Measurements from ENCODE around the gene COL1A1.

COL1A1 gene

GRCh38 chr17:50184064-50184463 is 17.4 kb downstream of the COL1A1 start:
- POLR2A ChIA-PET = interaction anchor here (5.2 to 44.9 kb wide), 4 partner anchors 12 to 106 kb away, joined by 31 to 2316 read pairs (median 784); partner anchors contain the start of genes COL1A1 and TMEM92
- CTCF ChIA-PET = no interaction called here
- peak; percentile 24 for TF ChIP-seq CTCF (IDR thresholded peaks at IDR 0.05; ENCODE audit: insufficient read depth, low read length, missing control alignments)

GRCh38 chr17:50183421-50183994 is 17.9 kb downstream of the COL1A1 start:
- no peak for DNase-seq (ENCODE audit: low read depth, low spot score)
- no peak for TF ChIP-seq CTCF (IDR thresholded peaks at IDR 0.05; ENCODE audit: insufficient read depth, low read length, missing control alignments)
- POLR2A ChIA-PET = interaction anchor here (0.6 to 44.9 kb wide), 8 partner anchors 10 to 107 kb away, joined by 3 to 2316 read pairs (median 88); partner anchors contain the start of genes COL1A1, PDK2 and TMEM92
- CTCF ChIA-PET = interaction anchor here (1.0 to 2.8 kb wide), 3 partner anchors 85 to 90 kb away, joined by 3 to 18 read pairs (median 4); partner anchors contain the start of gene TMEM92
- no peak overlapping the region for H3K4me3 ChIP-seq (ENCODE audit: low read depth, low read length)

More at GRCh38 chr17:50184064-50184463, 17.4 kb downstream of the COL1A1 start:
- no peak overlapping the region; the same call in 1 of the 2 replicates for H3K4me3 ChIP-seq (ENCODE audit: low read depth, low read length)
- DNase-seq (ENCODE audit: low read depth, low spot score) = no peak

- DNase-seq (ENCODE audit: low read depth, low spot score) = no peak
- ChIA-PET POLR2A (interaction anchor here (0.6 to 44.9 kb wide), 6 partner anchors 10 to 107 kb away, joined by 3 to 2316 read pairs (median 83); partner anchors contain the start of genes COL1A1, PDK2 and TMEM92), CTCF (interaction anchor here (0.7 to 2.8 kb wide), 4 partner anchors 80 to 90 kb away, joined by 3 to 18 read pairs (median 4); partner anchors contain the start of gene TMEM92)
- no peak overlapping the region for H3K4me3 ChIP-seq (ENCODE audit: low read depth, low read length)
- TF ChIP-seq CTCF (IDR thresholded peaks at IDR 0.05; ENCODE audit: insufficient read depth, low read length, missing control alignments) = no peak
Observed at GRCh38 chr17:50182783-50183420, 18.5 kb downstream of the COL1A1 start.

GRCh38 chr17:50181591-50182560 is 19.6 kb downstream of the COL1A1 start:
- ChIA-PET POLR2A (interaction anchor here (0.7 to 44.9 kb wide), 9 partner anchors 8 to 116 kb away, joined by 3 to 2316 read pairs (median 9); partner anchors contain the start of genes COL1A1 and TMEM92), CTCF (interaction anchor here (0.6 to 2.8 kb wide), 8 partner anchors 12 to 115 kb away, joined by 3 to 18 read pairs (median 3); partner anchors contain the start of genes COL1A1 and TMEM92)
- no peak overlapping the region for H3K4me3 ChIP-seq (ENCODE audit: low read depth, low read length)
- no peak for DNase-seq (ENCODE audit: low read depth, low spot score)
- no peak for TF ChIP-seq CTCF (IDR thresholded peaks at IDR 0.05; ENCODE audit: insufficient read depth, low read length, missing control alignments)

- DNase-seq (ENCODE audit: low read depth, low spot score) = no peak
- H3K4me3 ChIP-seq (ENCODE audit: low read depth, low read length) = no peak overlapping the region
- ChIA-PET CTCF (interaction anchor here (0.6 to 2.8 kb wide), 7 partner anchors 11 to 116 kb away, joined by 3 to 18 read pairs (median 3); partner anchors contain the start of genes COL1A1 and TMEM92), POLR2A (interaction anchor here (0.7 to 44.9 kb wide), 9 partner anchors 12 to 117 kb away, joined by 3 to 2316 read pairs (median 9); partner anchors contain the start of genes COL1A1 and TMEM92)
- no peak for TF ChIP-seq CTCF (IDR thresholded peaks at IDR 0.05; ENCODE audit: insufficient read depth, low read length, missing control alignments)
Observed at GRCh38 chr17:50181144-50181543, 20.3 kb downstream of the COL1A1 start.
